Gastroesophageal sphincter (tissue), 4 donors: ENCODE data around the gene DUSP8. TPM values are rescaled to one million over a fixed set of nuclear protein-coding genes. Genes with fewer than 3 reads are reported as not detected.

ENCODE experiments used
- ATAC-seq: fragments of 150-250 bp; one replicate; pipeline ENCODE4 v1.9.1; 2016; ENCODE audit warnings: mild to moderate bottlenecking, moderate library complexity
- H3K27ac ChIP-seq, 4 donors: fragments of 200-600 bp; sonication (generic) in 3 of 4; 1 replicate in 3 of 4; 2 replicates in 1 of 4; pipeline ENCODE4 v1.5.1; 2016 to 2019
- H3K27me3 ChIP-seq: fragments of 200-600 bp; sonication (generic); one replicate; pipeline ENCODE4 v1.5.1; 2019
- H3K36me3 ChIP-seq, 2 donors: fragments of 200-600 bp; sonication (generic); one replicate each; pipeline ENCODE4 v1.5.1; 2019; ENCODE audit warnings: control low read depth in 1 of 2
- H3K4me1 ChIP-seq, 3 donors: fragments of 200-600 bp; sonication (generic); 1 replicate in 2 of 3; 2 replicates in 1 of 3; pipeline ENCODE4 v1.5.1; 2016 to 2019; ENCODE audit warnings: control low read depth in 2 of 3
- H3K4me3 ChIP-seq, 2 donors: fragments of 200-600 bp; sonication (generic); one replicate each; pipeline ENCODE4 v1.5.1; 2019; ENCODE audit warnings: mild to moderate bottlenecking in 1 of 2, moderate library complexity in 1 of 2
- H3K9me3 ChIP-seq, 3 donors: fragments of 200-600 bp; sonication (generic); one replicate each; pipeline ENCODE4 v1.5.1; 2017 to 2019; ENCODE audit warnings: control low read depth in 2 of 3
- EP300 ChIP-seq: sonication (generic); formaldehyde crosslinking; IDR thresholded peaks from one replicate; pipeline ENCODE4 v1.6.1; 2017; ENCODE audit warnings: antibody characterized with exemption, mild to moderate bottlenecking
- POLR2A ChIP-seq, 2 donors: fragments of 450-650 bp; IDR thresholded peaks; one replicate each; pipeline ENCODE4 v1.6.1; 2017; ENCODE audit warnings: antibody characterized with exemption in 2 of 2, mild to moderate bottlenecking in 2 of 2, moderate library complexity in 1 of 2
- POLR2AphosphoS5 ChIP-seq: sonication (generic); formaldehyde crosslinking; IDR thresholded peaks from one replicate; pipeline ENCODE4 v1.6.1; 2017; ENCODE audit warnings: antibody characterized with exemption
- WGBS, 2 donors: methylation state at CpG; one replicate each; pipeline ENCODE4 v1.1.5; 2018; ENCODE audit warnings: low coverage in 1 of 2; 5-methylcytosine and 5-hydroxymethylcytosine counted together
- total RNA-seq, 4 donors: library from RNA; depleted of rRNA; stranded (reverse); fragments of >200 nt; gene quantifications; one replicate each; pipeline ENCODE4 v1.1.0, GENCODE V29; 2016
- TF ChIP-seq, protein P1 (sequence below), 4 experiments: fragments of 200-600 bp in 2 of 4; fragments of 450-650 bp in 2 of 4; sonication (generic) in 1 of 4; IDR thresholded peaks; one replicate each; pipeline ENCODE4 v1.5.1; 2017 to 2019; ENCODE audit warnings: antibody characterized with exemption in 4 of 4, mild to moderate bottlenecking in 2 of 4, moderate library complexity in 2 of 4

The DUSP8 gene
- total RNA-seq, 4 donors from 2014 or later = 3.3 to 7.8 (median 4.9) TPM

DNA sequence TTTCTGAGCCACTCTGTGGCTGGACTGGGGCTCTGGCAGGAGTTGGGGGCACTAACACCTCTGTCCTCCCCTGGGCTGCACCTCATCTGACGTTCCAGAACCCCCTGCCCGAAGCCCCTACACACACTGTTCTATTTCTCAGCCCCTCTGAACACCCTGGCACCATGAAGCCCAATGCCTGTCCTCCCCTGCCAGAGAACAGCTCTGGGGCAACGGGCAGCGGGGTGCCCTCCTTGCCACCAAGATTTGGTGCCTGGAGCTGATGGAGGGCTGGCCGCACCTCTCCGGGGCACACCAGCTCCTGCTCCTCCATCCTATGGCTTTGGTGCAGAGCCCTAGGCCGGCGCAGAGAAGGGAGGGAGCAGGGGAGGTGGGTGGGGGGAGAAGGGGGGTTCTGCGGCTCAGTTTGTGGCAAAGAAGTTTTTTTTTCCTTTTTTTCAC lies 16.3 kb downstream of the DUSP8 start:
- no peak overlapping the region for H3K4me3 ChIP-seq
- peaks cover 0 to 7% of the 10 kb centered on the region in 2 donors for H3K36me3 ChIP-seq
- TF ChIP-seq, protein P1, sequence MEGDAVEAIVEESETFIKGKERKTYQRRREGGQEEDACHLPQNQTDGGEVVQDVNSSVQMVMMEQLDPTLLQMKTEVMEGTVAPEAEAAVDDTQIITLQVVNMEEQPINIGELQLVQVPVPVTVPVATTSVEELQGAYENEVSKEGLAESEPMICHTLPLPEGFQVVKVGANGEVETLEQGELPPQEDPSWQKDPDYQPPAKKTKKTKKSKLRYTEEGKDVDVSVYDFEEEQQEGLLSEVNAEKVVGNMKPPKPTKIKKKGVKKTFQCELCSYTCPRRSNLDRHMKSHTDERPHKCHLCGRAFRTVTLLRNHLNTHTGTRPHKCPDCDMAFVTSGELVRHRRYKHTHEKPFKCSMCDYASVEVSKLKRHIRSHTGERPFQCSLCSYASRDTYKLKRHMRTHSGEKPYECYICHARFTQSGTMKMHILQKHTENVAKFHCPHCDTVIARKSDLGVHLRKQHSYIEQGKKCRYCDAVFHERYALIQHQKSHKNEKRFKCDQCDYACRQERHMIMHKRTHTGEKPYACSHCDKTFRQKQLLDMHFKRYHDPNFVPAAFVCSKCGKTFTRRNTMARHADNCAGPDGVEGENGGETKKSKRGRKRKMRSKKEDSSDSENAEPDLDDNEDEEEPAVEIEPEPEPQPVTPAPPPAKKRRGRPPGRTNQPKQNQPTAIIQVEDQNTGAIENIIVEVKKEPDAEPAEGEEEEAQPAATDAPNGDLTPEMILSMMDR (IDR thresholded peaks at IDR 0.05) = no peak
- TF ChIP-seq POLR2AphosphoS5 = no peak
- no peak for TF ChIP-seq POLR2A (IDR thresholded peaks at IDR 0.05)
- TF ChIP-seq EP300 = no peak
- H3K4me1 ChIP-seq = peaks cover 3 to 68% (median 26%) of the 10 kb centered on the region in 3 donors
- no peaks in the 10 kb centered on the region for H3K27me3 ChIP-seq
- no peaks in the 10 kb centered on the region for H3K9me3 ChIP-seq
- H3K27ac ChIP-seq = peak overlapping the region in 1 of 4 donors; percentile 7
- 100% methylated on average over 2 of the region's 9 CpGs; no CpG with 5 or more reads in 1 of the 2 donors for WGBS, 2 donors
- ATAC-seq = no peak

DNA sequence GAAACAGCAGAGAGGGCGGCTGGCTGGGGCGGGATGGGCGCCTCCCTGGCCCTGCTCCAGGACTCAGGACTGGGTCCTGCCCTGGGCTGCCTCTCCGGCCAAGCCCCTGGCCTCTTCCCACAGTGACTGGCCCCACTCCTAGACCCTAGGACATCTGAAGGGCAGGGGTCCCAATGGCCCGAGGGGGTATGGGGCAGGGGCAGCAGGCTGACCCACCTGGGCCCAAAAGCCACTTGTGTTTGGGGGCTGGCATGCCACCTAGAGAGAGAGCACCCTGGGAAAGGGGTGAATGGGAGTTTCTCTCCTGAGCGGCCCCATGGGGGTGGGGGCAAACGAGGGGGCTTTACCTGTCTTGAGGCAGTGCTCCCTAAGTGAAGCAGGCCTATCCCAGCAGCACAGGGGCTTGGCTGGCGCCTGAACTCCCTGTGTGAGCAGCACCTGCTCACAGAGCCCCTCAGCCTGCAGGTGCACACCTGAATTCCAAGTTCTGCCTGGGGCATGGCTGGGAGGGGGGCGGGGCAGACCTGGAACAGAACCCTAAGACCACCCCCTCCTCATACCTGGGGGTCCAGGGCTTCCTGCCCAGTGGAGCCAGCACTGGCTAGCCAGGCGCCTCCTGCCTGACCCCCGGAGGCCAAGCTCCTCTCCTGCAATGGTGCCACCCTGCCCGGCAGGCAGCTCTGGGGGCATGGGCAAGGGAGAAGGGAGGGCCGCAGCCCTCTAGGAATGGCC lies 16.9 kb downstream of the DUSP8 start:
- TF ChIP-seq POLR2AphosphoS5 (no peak), POLR2A (IDR thresholded peaks at IDR 0.05) (no peak), EP300 (no peak)
- TF ChIP-seq, protein P1 (IDR thresholded peaks at IDR 0.05) = no peak
- 79 to 84% methylated on average over 3 of the region's 13 CpGs for WGBS, 2 donors
- no peaks in the 10 kb centered on the region for H3K9me3 ChIP-seq
- no peaks in the 10 kb centered on the region for H3K27me3 ChIP-seq
- peaks cover 3 to 62% (median 22%) of the 10 kb centered on the region in 3 donors for H3K4me1 ChIP-seq
- no peak for ATAC-seq
- peaks cover 0 to 6% of the 10 kb centered on the region in 2 donors for H3K36me3 ChIP-seq
- no peak overlapping the region for H3K4me3 ChIP-seq
- H3K27ac ChIP-seq = peak overlapping the region in 1 of 4 donors; percentile 35

DNA sequence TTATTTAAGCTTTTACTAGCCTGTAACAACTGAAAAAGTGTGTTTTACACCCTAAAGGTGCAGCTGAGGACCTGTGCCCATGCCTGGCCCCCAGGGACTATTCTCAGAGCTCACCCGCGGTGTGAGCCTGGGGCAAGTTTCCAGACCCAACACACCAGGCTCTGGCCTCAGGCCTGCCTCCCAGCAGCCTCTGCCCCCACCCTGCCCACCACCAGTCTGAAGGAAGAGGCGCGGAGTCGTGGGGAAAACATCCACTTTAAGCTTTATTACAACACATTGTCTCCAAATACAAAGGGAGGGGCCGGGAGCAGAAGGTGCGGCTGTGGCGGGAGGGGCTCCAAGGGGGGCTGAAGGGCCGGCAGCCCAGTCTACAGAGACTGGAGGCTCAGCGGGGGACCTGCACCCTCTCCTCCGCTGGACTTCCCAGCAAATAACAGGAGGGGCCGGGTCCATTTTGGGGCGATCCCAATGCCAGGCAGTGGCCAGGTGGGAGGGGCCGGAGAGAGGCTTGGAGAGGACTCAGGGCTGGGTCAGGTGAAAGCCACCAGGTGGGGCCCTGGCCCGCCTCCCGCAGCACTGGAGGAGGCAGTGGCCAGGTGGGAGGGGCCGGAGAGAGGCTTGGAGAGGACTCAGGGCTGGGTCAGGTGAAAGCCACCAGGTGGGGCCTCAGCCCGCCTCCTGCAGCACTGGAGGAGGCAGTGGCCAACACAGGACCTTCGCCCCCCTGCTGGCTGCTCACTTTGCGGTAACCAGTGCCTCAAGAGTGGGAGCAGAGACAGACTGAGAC lies 18.1 kb downstream of the DUSP8 start:
- H3K27me3 ChIP-seq = no peaks in the 10 kb centered on the region
- H3K27ac ChIP-seq = no peak overlapping the region
- TF ChIP-seq POLR2AphosphoS5 = no peak
- no peak for TF ChIP-seq POLR2A (IDR thresholded peaks at IDR 0.05)
- TF ChIP-seq, protein P1 (IDR thresholded peaks at IDR 0.05) = no peak
- TF ChIP-seq EP300 = no peak
- no peak for ATAC-seq
- 57 to 74% methylated on average over 3 to 4 of the region's 20 CpGs for WGBS, 2 donors
- peaks cover 0 to 6% of the 10 kb centered on the region in 2 donors for H3K36me3 ChIP-seq
- no peak overlapping the region for H3K4me3 ChIP-seq
- no peaks in the 10 kb centered on the region for H3K9me3 ChIP-seq
- H3K4me1 ChIP-seq = peaks cover 3 to 56% (median 11%) of the 10 kb centered on the region in 3 donors

DNA sequence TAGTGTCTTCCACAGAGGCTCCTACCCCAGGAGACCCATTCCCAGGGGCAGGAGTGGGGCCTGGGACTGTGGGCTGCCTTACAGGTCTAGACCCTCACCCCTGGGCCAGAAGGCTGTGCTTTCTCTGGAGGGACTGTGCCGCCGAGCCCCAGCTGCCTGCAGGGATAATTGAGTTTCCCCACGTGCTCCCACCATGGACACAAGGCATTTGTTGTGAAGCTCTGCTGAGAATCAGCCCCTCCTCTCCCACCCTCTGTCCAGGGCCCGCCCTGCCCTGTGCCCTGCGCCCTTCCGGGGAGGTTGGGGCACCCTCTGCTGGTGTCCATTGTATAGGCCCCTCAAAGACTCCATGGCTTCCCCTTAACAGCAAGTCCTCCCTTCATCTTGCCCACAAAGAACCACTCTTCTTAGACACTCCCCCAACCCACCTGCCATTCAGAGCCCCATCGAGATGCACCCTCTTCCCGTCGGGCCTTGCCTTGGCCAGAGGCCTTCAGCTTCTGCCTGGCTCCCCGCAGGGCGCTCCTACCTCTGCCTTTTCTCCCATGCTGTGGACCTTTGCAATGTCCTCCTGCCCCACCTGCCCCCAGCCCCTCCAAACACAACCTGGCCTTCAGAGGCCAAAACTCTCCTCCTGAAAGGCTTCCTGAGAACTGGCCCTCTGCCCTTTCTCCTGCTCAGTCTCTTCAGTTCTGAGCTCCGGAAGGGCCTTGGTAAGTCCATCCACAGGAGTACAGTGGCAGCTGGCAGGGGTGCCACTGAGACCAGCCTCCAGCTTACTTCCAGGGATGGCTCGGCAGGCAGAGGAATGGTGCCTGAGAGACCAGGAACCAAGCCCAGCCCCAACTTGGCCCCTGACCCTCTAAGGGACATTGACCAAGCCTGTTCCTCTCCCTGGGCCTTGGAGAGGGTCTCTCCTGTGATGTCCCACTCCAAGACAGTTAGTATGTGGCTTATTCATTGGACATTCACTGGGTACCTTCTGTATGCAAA lies 22.4 kb downstream of the DUSP8 start:
- H3K4me1 ChIP-seq = peaks cover 0 to 48% (median 24%) of the 10 kb centered on the region in 3 donors

More for the DNA sequence above, 22.4 kb downstream of the DUSP8 start:
- no peak for ATAC-seq
- no peaks in the 10 kb centered on the region for H3K9me3 ChIP-seq
- 91% methylated on average over 8 of the region's 13 CpGs; no CpG with 5 or more reads in 1 of the 2 donors for WGBS, 2 donors
- TF ChIP-seq, protein P1 (IDR thresholded peaks at IDR 0.05) = peak in 1 of 4 experiments; percentile 10
- TF ChIP-seq POLR2A (IDR thresholded peaks at IDR 0.05) = no peak
- no peaks in the 10 kb centered on the region for H3K36me3 ChIP-seq
- H3K27ac ChIP-seq = peak overlapping the region in 3 of 4 donors; percentile 80 to 85 (median 83)
- H3K4me3 ChIP-seq = no peak overlapping the region
- H3K27me3 ChIP-seq = peaks cover 37% of the 10 kb centered on the region
